Heart left ventricle (tissue), 16 donors: ENCODE data around the gene LRFN3. TPM values are rescaled to one million over a fixed set of nuclear protein-coding genes. Genes with fewer than 3 reads are reported as not detected.

Source experiments
- ATAC-seq, 4 donors: fragments of 200-7000 bp; cut with Tn5 transposase; one replicate each; pipeline ENCODE4 v1.9.1; 2020 to 2022; ENCODE audit warnings: moderate library complexity in 4 of 4, mild to moderate bottlenecking in 3 of 4, moderate number of reproducible peaks in 1 of 4
- DNase-seq, 5 donors: peaks; one replicate each; pipeline ENCODE4 v3.0.0-alpha.2; 2020
- H3K27ac ChIP-seq, 12 donors: fragments of 200-600 bp; sonication (generic) in 4 of 12; one replicate each; pipeline versions ENCODE4 v1.5.0 to v1.8.0; 2016 to 2022; ENCODE audit warnings: mild to moderate bottlenecking in 2 of 12
- H3K27me3 ChIP-seq, 9 donors: fragments of 200-600 bp; sonication (generic) in 2 of 9; one replicate each; pipeline versions ENCODE4 v1.5.1 to v1.8.0; 2016 to 2022; ENCODE audit warnings: mild to moderate bottlenecking in 3 of 9
- H3K36me3 ChIP-seq, 9 donors: fragments of 200-600 bp; sonication (generic) in 2 of 9; one replicate each; pipeline versions ENCODE4 v1.5.0 to v1.8.0; 2018 to 2022; ENCODE audit warnings: mild to moderate bottlenecking in 2 of 9
- H3K4me1 ChIP-seq, 12 donors: fragments of 200-600 bp; sonication (generic) in 4 of 12; one replicate each; pipeline versions ENCODE4 v1.5.0 to v1.8.0; 2016 to 2022; ENCODE audit warnings: mild to moderate bottlenecking in 3 of 12
- H3K4me3 ChIP-seq, 12 donors: fragments of 200-600 bp; sonication (generic) in 4 of 12; one replicate each; pipeline versions ENCODE4 v1.5.0 to v1.8.0; 2017 to 2022; ENCODE audit warnings: mild to moderate bottlenecking in 9 of 12, moderate library complexity in 4 of 12
- H3K9me3 ChIP-seq, 12 donors: fragments of 200-600 bp; sonication (generic) in 4 of 12; one replicate each; pipeline versions ENCODE4 v1.5.0 to v1.8.0; 2016 to 2022; ENCODE audit warnings: mild to moderate bottlenecking in 1 of 12
- CTCF ChIP-seq, 12 donors: fragments of 200-600 bp; sonication (generic) in 4 of 12; IDR thresholded peaks; one replicate each; pipeline versions ENCODE4 v1.5.0 to v1.8.0; 2018 to 2022; ENCODE audit warnings: antibody characterized with exemption in 12 of 12, mild to moderate bottlenecking in 5 of 12
- POLR2A ChIP-seq, 2 donors: fragments of 450-650 bp; IDR thresholded peaks; one replicate each; pipeline ENCODE4 v1.6.1; 2017; ENCODE audit warnings: antibody characterized with exemption in 2 of 2, mild to moderate bottlenecking in 2 of 2, moderate library complexity in 2 of 2
- WGBS, 4 donors: extraction: QIAGEN DNeasy Blood & Tissue Kit in 2 of 4; methylation state at CpG; one replicate each; pipeline versions ENCODE4 v1.1.5 to v1.1.7; 2013 to 2018; 5-methylcytosine and 5-hydroxymethylcytosine counted together
- intact Hi-C, 10 donors: fragments of 100-400 bp; cut with DNase I; formaldehyde crosslinking; loops; one replicate each; pipeline versions ENCODE4 v1.11.1 to v1.14.2; 2022
- polyA plus RNA-seq, 2 donors: library from polyadenylated mRNA; stranded (reverse); fragments of 200-250 nt; gene quantifications; one replicate each; pipeline ENCODE4 v1.2.3, GENCODE V29; 2013
- total RNA-seq, 9 donors: library from RNA; depleted of rRNA in 2 of 9; stranded (reverse); fragments of >200 nt in 2 of 9; fragmentation: NEBNext Ultra II Directional in 3 of 9; extraction: Animal tissue kit (Norgen Biotek cat#: 25700) in 3 of 9; gene quantifications; one replicate each; pipeline versions ENCODE4 v1.1.0 to v1.2.4, GENCODE V29; 2016 to 2023
- donor health status: ischemic (EF 13 %, LVEDD 7.1; RV severe dilation, severe dysfunction).
- donor health status: healthy with polysubstance abuse.
- donor health status: DM: no; HTN: yes; CAD: no.
- donor health status: DM: no; HTN: no; CAD: no.
- donor health status: ischemic (EF 25% LVEDD 6.9; RV normal size, moderate dysfunction).
- donor health status: ischemic (EF 25% LVEDD 5.7; RV mildly dilated, moderate dysfunction).
- donor health status: healthy.
- donor health status: DM: yes; HTN: yes; CAD: no.
- donor health status: ischemic (EF 35%, LVEDD 5.7; RV mildly dilated, moderate dysfunction).
- donor health status: nonischemic (EF 11% LVEDD 7.7; RV severe dilation, severe dysfunction).
- donor health status: DM: yes; HTN: yes; CAD: no.
- donor health status: PGD.
- donor health status: ischemic (EF 29% LVEDD 5.4; RV normal size, mild dysfunction).
- donor health status: nonischemic (EF 23%, LVEDD 6.1; RV moderate dilation, normal function).

LRFN3 gene
- total and polyA plus RNA-seq, 11 donors, result 4.5 to 18.6 (median 8.5) TPM

- H3K36me3 ChIP-seq, result no peaks in the 10 kb centered on the region
- intact Hi-C loops, result loop anchor here in 1 of 10 donors (2.0 kb wide), 1 partner anchor 28 kb away; the partner anchor contains the start of gene NFKBID
- H3K27ac ChIP-seq, result no peak overlapping the region
- peaks cover 0 to 25% (median 6%) of the 10 kb centered on the region in 12 donors for H3K4me1 ChIP-seq
- peaks cover 0 to 12% (median 0%) of the 10 kb centered on the region in 9 donors for H3K27me3 ChIP-seq
- H3K4me3 ChIP-seq, result no peak overlapping the region
- DNase-seq, result no peak
- TF ChIP-seq CTCF (IDR thresholded peaks at IDR 0.05), result no peak
- TF ChIP-seq POLR2A (IDR thresholded peaks at IDR 0.05), result no peak
- no peak for ATAC-seq
- H3K9me3 ChIP-seq, result peaks cover 0 to 12% (median 0%) of the 10 kb centered on the region in 12 donors
- 75 to 85% (median 81%) methylated on average over 5 of the region's 5 CpGs for WGBS, 4 donors
These were observed 7.7 kb upstream of the LRFN3 start for GRCh38 chr19:35928507-35928906.

GRCh38 chr19:35929876-35930275, 6.3 kb upstream of the LRFN3 start:
- TF ChIP-seq CTCF (IDR thresholded peaks at IDR 0.05), result no peak
- TF ChIP-seq POLR2A (IDR thresholded peaks at IDR 0.05), result no peak
- intact Hi-C loops, result loop anchor here (2.0 to 10.0 kb wide), 14 partner anchors 29 to 238 kb away; partner anchors contain the start of genes IGFLR1 (in 3 of the 10), LIN37 (in 3 of the 10), NFKBID (in 3 of the 10) and PSENEN (in 3 of the 10)
- peak overlapping the region in 2 of 12 donors; percentile 42 to 88 for H3K27ac ChIP-seq
- peak overlapping the region in 1 of 12 donors; percentile 15 for H3K4me3 ChIP-seq
- no peak for ATAC-seq
- H3K9me3 ChIP-seq, result peaks cover 0 to 12% (median 0%) of the 10 kb centered on the region in 12 donors
- DNase-seq, result no peak
- peaks cover 0 to 25% (median 6%) of the 10 kb centered on the region in 12 donors for H3K4me1 ChIP-seq
- WGBS, 4 donors, result 68 to 81% (median 71%) methylated on average over 2 of the region's 2 CpGs
- no peaks in the 10 kb centered on the region for H3K36me3 ChIP-seq
- peaks cover 0 to 12% (median 0%) of the 10 kb centered on the region in 9 donors for H3K27me3 ChIP-seq

- ATAC-seq (peak; percentile 99 to 100 (median 100)), DNase-seq (peak; percentile 99 to 100 (median 99))
- WGBS, 4 donors, result 0 to 1% (median 1%) methylated on average over 7 to 47 of the region's 47 CpGs
- intact Hi-C loops, result loop anchor here (1.0 to 10.0 kb wide), 19 partner anchors 31 to 239 kb away; partner anchors contain the start of genes PSENEN (in 5 of the 10), U2AF1L4 (in 5 of the 10), IGFLR1 (in 3 of the 10) and LIN37 (in 3 of the 10)
- Histone ChIP-seq H3K4me3 (peak overlapping the region in 9 of 12 donors; percentile 2 to 42 (median 34)), H3K9me3 (no peaks in the 10 kb centered on the region), H3K4me1 (peaks cover 0 to 35% (median 14%) of the 10 kb centered on the region in 12 donors), H3K27me3 (peaks cover 0 to 5% (median 0%) of the 10 kb centered on the region in 9 donors), H3K36me3 (no peaks in the 10 kb centered on the region), H3K27ac (peak overlapping the region in 11 of 12 donors; percentile 50 to 88 (median 70))
- TF ChIP-seq CTCF (IDR thresholded peaks at IDR 0.05) (peak; percentile 77 to 98 (median 86)), POLR2A (IDR thresholded peaks at IDR 0.05) (peak; percentile 31 to 92)
These were observed 4.9 kb upstream of the LRFN3 start for GRCh38 chr19:35931161-35931873.

GRCh38 chr19:35931874-35932202, 4.3 kb upstream of the LRFN3 start:
- peak overlapping the region in 1 of 12 donors; percentile 34 for H3K27ac ChIP-seq
- TF ChIP-seq CTCF (IDR thresholded peaks at IDR 0.05) (peak in 3 of 12 donors; percentile 26 to 34 (median 26)), POLR2A (IDR thresholded peaks at IDR 0.05) (no peak)
- intact Hi-C loops, result loop anchor here (1.0 to 10.0 kb wide), 19 partner anchors 31 to 240 kb away; partner anchors contain the start of genes PSENEN (in 5 of the 10), U2AF1L4 (in 5 of the 10), IGFLR1 (in 3 of the 10) and LIN37 (in 3 of the 10)
- no peak for DNase-seq
- H3K4me1 ChIP-seq, result peaks cover 0 to 38% (median 15%) of the 10 kb centered on the region in 12 donors
- peak overlapping the region in 5 of 12 donors; percentile 7 to 36 (median 20) for H3K4me3 ChIP-seq
- no peaks in the 10 kb centered on the region for H3K9me3 ChIP-seq
- 4 to 11% (median 7%) methylated on average over 8 to 9 of the region's 9 CpGs for WGBS, 4 donors
- H3K27me3 ChIP-seq, result peaks cover 0 to 2% (median 0%) of the 10 kb centered on the region in 9 donors
- H3K36me3 ChIP-seq, result no peaks in the 10 kb centered on the region
- ATAC-seq, result no peak
